ENCODE results near the gene NFIA.
"Not testable (repeated sequence)": the region's sequence is repeated elsewhere in the genome, so short reads cannot be mapped to it uniquely, and the experiment has no call there.

Gene NFIA

DNA sequence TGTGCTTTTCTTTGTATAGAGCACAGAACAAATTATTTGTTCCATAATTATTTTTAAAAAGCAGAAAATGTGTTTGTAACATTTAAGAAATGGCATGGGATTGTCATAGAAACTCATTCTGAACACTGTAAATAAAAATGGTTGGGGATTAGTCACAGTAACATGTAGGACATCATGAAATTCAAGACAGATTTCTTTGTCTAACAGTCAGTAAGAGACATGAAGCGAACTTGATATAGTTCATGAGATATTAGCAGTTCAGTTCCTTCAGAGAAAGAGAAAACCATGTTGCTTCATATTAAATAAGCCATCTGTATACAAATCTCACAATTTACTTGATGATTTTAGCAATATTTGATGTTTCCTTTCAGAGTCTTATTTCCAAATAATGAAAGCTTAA is 19.7 kb downstream of the NFIA start:
- DNase-seq (ENCODE audit: low read depth) = no peak

DNA sequence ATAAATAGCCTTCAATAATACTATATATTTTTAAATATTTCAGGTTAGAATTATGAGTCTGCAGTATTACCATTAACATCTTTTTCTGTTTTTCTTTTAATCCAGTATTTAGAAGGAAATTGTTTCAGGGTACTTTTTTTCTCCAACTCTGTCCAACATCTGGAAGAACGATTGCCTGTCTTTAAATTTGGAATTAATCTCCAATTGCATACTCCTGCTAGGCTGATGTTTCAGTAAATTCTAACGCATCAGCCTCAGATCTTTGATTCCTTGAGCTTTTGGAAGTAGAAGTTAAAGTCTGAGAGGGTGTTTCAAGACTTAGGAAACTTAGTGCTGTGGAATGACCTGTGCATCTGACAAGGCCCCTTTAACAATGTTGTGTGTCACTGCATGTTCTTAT is 20.3 kb downstream of the NFIA start:
- no peak for DNase-seq (ENCODE audit: low read depth)

DNA sequence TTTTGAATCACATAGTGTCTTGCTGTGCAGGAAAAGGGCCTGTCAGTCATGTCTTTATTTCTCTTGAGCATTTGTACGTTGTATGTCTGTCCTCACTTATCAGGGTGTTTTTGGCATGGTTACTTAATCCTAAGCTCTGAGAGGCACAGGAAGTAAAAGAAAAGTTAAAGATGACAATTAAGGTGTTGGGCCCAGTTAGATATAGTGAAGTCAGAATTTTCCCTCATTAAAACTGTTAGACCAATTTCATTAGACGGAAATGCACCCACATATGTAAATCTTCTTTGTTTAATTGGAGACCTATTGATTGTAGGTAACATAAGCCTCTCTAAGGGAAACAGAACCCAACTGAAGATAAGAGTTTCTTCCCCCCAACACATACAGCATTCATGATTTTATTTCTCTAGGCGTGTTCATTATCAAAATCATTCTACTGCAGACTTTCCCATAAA is 21.9 kb downstream of the NFIA start:
- no peak for DNase-seq (ENCODE audit: low read depth)

DNA sequence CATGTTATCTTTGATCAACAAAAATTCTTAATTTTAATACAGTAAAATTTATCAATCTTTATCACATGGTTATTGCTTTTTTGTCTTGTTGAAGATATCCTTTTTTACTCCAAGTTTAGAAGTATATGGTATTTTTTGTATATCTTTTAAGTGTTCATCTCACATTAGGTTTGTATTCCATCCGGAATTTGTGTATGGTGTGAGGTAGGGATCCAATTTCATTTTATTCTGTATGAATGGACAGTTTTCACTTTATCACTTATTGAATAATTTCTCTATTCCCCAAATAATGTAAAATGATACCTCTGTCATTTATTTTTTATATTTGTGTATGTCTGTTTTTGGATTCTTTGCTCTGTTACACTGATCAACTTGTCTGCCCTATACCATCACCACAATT is 25.3 kb downstream of the NFIA start:
- no peak for DNase-seq (ENCODE audit: low read depth)

DNA sequence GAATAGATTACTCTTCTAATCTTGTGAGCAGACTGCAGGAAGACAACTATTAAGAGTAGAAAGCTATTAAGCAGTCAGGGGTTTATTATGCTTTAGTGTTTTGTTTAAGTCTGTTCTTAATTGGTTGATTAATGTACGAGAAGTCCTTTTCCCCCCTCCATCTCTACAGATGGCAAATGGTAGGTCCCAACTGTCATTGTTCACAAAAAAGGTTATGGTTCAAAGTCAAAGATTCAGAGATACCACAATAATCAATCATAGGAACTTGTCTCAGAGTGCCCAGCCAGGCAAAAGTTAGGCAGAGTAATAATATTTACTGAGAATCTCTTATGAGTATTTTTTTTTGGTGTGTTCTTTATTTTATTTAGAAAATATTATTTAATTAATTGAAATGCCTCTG is 26.8 kb downstream of the NFIA start:
- DNase-seq (ENCODE audit: low read depth) = no peak

DNA sequence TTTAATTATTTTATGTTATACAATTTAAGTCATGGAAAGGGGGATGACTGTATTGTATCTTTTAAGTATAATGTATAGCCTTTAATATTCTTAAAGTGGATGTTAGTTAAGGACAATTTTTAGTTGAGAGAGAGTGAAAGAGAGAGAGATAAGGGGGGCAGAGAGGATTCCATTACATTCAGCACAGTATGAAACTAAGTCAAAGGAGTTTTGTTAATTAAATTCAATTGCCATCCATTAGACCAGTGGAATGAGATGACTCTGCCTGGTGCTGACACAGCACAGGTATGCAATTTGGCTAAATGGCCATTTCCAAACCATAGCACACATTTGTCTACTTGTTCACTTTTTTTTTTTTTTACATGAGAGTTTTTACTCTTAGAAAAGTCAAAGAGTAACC is 27.5 kb downstream of the NFIA start:
- DNase-seq (ENCODE audit: low read depth) = no peak

DNA sequence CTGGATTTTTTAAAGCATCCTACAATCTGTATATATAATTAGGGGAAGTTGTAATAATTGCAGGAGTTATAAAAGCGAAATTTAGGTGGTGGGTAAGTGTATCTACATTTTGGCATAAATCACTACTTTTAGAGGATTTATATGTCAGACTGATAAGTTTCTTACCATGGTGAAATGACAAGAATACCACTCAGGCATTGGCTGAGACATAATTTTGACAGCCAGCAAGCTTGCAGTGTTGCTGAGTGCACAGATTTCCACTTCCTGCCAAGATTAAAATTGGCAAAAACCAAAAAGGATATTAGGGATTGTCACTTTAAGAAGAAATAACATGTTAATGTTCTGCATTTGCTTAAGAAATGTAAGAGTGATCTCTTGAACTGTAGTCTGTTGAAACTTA is 28.2 kb downstream of the NFIA start:
- DNase-seq (ENCODE audit: low read depth) = no peak

DNA sequence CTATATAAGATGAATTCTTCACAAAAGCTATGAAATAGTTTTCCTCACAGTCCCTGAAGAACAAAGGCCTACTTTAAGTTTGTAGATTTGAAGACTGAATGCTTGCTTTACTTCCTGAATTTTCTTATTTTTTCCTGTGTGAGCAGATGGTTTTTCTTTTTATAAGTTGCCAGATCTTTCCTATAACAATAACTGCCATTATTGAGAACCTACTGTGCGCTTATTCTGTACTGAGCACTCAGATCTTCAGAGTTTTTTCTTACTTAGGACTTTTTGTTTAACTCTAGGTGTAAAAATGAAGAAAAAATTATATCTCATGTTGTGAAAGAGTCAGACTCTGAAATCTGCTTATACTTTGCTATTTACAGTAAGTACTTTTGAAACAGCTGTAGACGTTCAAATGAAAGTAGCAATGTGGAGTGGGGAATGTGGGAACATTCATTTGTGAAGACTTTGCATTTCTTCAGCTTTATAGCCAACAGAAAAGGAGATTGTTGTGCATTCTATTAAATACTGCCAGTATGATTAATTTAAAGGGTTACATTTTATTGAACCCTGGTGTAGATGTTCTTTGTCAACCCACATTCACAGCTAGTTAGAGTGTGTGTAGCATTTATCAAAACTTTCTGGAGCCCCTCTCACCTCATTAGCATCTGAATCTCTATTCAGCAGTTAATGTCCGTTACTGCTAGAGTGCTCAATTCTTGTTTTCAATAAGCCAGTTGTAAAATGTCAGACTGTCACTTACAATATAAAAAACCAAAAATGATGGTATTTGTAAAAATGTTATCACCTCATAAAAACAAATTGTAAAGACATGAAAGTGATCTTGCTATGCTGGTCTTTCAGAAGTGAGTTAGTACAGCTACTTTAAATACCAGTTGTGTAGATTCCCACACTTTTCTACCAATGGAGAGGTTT is 29.0 kb downstream of the NFIA start:
- DNase-seq (ENCODE audit: low read depth) = no peak

DNA sequence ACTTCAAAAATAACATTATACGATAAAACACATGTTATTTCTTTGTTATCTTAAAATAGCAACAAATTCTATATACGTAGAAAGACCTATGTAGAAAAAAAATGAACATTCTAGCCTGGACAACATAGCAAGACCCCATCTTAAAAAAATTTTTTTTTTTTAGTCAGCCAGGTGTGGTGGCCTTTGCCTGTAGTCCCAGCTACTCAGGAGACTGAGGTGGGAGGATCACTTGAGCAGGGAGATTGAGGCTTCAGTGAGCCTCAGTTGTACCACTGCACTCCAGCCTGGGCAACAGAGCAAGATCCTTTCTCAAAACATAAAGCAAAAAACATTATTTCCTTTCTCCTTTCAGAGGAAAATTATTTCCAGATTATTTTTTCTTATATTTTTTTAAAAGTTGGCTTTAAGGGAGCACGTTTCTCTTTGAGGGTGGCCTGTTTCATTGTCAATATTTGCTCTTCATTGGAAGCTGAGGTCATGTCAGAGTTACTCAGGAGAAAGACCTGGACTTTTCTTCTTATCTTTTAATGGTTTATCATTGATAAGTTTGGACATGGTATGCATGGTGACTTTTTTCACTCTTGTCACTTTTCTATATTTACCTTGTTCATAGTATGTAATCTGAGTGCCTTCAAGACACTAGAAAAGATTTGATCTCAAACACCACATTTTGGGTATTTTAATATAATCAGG is 32.0 kb downstream of the NFIA start:
- DNase-seq (ENCODE audit: low read depth) = no peak

DNA sequence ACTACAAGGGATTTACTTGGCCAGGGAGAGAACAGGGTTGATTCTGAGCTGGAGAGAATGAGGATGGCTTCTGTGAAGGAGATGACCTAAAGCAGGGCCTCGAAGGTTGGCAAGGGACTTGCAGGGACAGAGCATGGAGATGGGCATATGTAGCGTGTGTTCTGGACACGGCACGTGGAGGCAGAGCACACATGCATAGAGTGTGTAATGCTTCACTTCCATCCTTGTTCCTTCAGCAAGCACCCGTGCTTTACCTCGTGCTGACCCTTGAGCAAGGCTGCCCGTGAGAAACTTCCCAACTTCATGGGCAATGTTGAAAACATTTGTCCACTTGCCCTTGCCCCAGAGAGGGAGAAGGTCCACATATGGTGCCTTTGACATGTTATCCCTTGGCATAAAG is 33.1 kb downstream of the NFIA start:
- DNase-seq (ENCODE audit: low read depth) = no peak

DNA sequence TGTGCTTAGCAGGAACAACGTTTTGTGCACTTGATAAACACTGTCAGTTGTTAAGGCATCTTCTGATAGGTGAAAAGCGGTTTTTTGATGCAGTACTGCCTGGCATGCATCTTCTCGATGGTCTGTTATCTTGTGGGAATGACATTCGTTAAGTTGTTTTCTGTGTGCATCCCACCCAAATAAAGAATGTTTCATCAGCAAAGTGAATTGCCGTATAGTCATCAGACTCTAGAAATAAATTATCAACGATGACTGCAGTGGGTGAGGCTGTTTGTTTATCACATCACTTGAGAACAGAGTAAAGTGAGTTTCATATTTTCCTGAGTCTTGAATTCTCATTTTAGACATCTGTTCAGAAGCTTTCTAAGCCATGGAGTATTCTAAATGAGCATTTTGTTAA is 34.1 kb downstream of the NFIA start:
- no peak for DNase-seq (ENCODE audit: low read depth)

DNA sequence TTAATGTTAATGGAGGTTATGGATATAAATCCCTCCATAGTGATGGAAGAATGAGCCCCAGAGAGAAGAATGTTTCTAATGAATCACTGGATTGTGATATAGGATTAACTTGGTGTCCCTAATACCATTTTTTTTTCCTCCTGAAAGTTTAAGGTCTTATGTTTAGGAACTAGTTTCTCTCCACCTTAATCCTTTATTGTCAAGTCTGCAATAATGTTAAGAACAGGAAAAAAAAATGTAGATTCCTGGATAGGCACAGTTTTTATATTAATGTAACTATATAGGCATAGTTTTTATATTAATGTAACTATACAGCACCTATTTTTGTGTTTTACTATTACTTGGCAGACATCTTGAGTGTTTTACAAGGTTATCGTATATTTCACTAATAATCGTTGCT is 34.9 kb downstream of the NFIA start:
- no peak for DNase-seq (ENCODE audit: low read depth)

DNA sequence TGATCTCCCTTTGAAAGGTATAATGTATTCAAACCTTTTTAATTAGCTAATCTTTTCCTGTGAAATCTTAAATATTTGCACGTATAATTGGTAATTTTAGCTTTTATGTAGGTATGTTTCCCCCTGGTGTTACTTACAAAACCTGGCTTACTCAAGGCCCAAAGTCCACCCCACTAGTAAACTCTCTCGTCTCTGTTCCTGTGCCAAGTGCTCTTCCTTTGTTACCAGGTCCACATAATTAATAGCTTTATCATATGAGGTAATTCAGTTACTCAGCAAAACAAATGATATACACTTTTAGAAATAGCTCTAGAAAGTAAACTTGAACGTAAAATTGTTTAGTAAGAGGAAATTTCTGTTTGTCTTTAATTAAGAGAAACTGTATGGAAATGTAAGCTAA is 36.7 kb downstream of the NFIA start:
- no peak for DNase-seq (ENCODE audit: low read depth)

DNA sequence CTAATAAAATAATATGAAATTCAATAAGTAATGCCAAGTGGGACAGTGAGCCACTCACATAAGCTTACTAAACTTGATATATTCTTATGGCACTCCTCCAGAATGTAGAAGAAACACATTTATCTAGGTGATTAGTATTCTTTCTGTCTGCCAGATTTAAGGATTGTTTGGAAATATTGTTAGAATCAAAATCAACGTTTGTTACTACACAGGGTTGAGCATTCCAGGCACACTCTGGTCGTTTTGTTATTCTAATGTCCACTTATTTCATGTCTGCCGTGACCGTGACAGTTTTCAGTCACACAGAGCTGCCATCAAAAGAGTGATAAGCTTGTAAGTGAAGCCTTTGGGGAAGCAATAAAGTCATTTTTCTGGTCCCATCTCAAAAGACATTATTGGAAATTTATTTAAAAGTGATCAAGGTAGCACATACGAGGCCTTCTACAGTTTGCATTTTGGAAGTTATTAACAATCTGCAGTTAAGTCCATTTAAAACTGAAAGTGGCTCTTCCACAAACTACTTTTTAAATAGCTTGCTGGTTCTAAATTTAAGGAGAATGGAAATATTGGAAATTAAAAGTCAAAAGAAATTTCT is 38.0 kb downstream of the NFIA start:
- DNase-seq (ENCODE audit: low read depth) = no peak

DNA sequence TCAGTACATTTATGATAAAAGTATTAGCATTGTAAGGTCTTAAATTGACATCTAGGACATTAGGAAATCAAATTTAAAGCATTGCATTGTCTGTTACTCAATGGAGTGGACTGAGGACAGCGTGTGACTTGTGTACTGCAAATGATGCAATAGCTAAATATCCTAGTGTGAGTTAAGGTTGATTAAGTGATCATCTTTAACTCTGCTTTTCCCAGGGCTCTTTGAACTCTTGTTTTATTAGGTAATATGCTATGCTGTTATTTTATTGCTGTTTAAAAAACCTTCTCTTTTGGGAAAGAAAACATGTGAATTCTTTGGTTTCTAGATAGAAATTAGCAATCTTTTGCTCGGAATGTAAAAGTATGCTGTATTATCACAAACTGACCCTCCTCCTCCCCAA is 38.6 kb downstream of the NFIA start:
- no peak for DNase-seq (ENCODE audit: low read depth)

DNA sequence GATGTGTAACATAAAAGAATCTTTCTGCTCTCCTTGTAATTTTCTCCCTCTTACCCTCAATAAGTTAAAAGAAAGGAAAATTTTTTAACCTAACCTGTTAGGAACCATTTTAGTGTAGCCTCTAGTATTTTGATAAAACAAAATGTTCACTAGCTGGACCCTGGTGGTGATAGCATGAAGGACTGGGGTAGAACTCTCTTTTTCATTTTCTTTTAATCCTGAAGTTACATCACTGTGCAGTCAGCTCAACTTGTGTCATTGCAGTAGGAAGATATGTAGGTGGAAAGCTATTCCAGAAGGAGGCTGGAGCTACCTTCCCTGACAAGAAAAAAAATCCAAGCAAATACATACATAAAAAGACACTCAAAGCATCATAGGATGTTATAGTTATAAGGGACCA is 39.3 kb downstream of the NFIA start:
- DNase-seq (ENCODE audit: low read depth) = no peak

DNA sequence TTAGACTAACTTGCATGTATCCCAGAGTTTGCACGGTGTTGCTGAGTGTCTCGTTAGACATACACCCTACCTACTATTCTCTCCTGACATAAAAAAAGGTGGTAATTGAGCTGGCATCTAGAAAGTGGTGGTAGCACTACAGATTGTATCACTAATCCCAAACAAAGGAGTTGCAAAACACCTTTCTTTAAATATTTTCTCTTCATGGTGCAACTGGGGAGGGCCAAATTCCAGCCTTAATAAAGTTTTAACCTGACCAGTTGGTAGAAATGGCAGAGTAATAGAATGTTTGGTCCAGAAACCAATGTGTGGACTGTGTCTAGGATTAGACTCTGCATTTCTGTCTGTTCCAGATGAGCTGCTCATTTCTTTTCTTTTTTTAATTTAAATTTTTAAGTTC is 40.0 kb downstream of the NFIA start:
- DNase-seq (ENCODE audit: low read depth) = no peak

DNA sequence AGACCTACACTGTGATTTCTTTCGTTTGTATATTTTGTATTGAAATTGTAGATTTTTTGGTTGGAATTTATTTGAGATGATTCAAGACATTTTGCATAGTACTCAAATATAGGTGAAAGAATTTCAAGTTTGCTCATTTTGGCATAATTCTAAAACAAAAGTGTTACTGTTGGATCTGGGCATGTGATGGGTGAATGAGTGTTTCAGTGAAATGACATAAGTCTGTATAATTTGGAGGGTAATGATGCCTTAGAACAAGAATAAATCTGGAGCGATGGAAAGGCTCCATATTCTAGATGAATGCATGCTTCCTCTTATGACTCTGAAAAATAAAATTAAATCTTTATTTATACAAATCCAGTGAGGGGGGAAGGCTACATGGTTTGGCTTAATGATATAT is 41.0 kb downstream of the NFIA start:
- no peak for DNase-seq (ENCODE audit: low read depth)

DNA sequence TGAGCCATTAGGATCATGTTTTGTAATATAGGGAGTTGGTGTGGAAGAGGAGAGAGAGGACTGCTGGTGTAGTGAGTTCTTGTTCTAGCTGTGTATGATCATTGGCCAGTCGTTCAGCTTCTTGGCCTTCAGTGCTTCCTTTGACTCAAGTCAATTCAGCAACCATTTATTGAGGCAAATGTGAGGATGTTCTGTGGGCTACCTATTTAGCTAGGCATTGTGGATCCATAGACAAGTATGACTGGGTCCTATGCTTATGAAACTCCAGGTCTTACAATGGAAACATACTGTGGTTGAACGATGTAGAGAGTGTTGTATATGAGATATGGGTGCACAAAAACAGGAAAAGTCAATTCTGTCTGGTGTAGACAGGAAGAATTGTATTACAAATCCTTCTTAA is 41.7 kb downstream of the NFIA start:
- DNase-seq (ENCODE audit: low read depth) = no peak

DNA sequence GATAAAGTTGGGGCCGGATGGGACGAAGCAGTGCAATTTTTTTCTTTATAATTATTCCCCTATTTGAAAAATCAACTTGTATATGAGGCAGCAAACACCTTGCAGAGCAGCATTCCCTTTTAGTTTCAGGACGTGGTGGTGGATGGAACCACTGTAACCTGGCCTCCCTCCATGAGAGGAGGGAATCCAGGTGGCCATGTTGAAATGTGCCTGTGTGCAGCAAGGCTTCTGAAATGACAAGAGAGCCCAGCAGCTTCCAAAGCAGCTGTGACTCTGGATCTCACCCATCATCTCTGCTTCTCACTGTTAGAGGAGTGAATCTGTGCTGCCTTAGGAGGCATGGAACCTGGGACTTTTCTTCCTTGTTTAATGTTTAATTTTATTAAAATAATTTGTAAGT is 42.3 kb downstream of the NFIA start:
- DNase-seq (ENCODE audit: low read depth) = no peak

DNA sequence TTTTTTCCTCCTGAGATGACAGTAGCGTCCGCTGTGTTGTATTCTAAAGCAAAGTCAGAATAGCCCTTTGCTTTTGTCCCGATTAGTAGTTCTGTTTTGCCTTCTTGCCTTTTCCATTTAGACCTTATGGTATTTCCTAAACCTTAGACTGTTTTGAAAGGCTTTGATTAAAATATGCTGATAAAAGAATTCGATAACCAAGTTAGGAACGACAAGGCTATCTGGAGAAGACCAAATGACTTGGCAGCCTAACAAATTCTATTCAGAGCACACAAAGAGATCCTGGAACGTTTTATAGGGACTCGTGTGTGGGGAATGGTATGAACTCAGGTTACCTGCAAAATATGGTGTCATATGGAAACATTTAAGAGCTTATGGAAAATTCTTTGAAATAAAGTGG is 42.9 kb downstream of the NFIA start:
- DNase-seq (ENCODE audit: low read depth) = no peak

DNA sequence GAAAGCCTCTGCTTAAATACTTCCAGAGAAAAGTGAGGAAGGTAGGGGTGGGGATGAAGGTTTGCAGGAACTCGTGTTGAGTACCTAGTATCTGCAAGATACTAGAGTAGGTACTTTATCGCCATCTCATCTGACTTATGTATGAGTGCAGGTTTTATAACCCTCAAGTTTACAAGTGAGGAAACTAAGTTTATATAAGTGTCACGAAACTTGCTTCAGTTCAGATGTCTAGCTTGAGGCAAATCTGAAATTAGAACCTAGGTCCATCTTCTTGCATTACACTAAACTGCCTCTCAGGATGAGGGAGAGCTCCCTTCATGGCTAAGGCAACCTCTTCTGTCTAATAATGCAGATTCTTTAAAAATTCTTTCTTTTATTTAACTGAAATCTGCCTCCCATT is 43.5 kb downstream of the NFIA start:
- DNase-seq (ENCODE audit: low read depth) = no peak

DNA sequence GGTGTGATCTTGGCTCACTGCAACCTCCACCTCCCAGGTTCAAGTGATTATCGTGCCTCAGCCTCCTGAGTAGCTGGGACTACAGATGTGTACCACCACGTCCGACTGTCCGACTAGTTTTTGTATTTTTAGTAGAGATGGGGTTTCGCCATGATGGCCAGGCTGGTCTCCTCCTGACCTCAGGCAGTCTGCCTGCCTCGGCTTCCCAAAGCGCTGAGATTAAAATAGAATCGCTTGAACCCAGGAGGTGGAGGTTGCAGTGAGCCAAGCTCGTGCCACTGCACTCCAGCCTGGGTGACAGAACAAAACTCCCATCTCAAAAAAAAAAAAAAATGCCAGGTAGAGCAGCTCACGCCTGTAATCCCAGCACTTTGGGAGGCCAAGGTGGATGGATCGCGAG is 44.5 kb downstream of the NFIA start:
- DNase-seq (ENCODE audit: low read depth) = not testable (repeated sequence)

Measured in GM04503 (cell line).